Measurements from ENCODE around the gene CDC42EP4.

DNA sequence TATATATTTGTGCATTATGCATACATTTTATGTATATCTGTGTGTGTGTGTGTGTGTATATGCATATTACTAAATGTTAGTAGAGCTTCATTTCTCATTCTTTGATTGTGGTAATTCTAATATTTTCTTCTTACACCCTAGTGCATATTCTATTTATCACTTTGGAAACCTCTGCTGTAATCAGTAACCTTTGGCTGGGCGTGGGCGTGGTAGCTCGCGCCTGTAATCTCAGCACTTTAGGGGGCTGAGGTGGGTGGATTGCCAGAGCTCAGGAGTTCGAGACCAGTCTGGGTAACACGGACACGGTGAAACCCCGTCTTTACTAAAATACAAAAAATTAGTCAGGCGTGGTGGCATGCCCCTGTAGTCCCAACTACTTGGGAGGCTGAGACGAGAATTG, 77.1 kb downstream of the CDC42EP4 start:
- TF ChIP-seq CTCF (IDR thresholded peaks at IDR 0.05; ENCODE audit: low read depth, low read length) (no peak), EZH2phosphoT487 (IDR thresholded peaks at IDR 0.05; ENCODE audit: low read depth) (no peak)
